HG02970 (cell line): ENCODE results near the gene RBM10.

Experiments
- ATAC-seq: cut with Tn5 transposase; IDR thresholded peaks from one replicate; pipeline ENCODE4 v1.9.1; 2021; ENCODE audit warnings: mild to moderate bottlenecking, moderate library complexity, moderate number of reproducible peaks; ENCODE audit not compliant: unreplicated experiment, low FRiP score

Gene RBM10

DNA sequence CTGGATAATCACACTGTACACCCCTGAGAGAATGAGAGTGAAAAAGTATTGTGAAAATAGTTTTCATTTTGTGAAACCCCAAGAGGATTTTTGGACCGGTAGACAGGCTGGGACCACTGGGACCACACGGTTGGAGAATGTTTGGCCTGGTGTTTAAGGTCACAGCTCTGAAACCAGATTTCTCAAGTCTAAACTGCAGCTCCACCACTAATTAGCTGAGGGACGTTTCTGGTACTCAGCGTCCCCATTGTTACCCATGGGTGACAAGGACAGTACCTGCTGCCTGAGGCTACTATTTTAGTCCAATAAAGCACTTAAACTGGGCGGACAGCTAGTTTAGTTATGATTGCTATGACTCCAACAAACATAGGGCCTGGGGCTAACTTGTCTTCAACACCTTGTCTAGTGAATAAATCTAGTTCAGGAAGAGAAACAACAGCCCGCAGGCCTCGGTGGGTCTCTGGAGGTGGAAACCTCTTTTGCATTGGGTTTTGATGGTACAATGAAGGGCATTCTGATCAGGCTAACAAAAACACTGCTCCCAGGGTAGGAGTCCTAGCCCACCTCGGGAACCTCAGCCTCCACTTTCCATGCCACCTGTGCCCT lies 87.3 kb downstream of the RBM10 start:
- ATAC-seq, result no peak

DNA sequence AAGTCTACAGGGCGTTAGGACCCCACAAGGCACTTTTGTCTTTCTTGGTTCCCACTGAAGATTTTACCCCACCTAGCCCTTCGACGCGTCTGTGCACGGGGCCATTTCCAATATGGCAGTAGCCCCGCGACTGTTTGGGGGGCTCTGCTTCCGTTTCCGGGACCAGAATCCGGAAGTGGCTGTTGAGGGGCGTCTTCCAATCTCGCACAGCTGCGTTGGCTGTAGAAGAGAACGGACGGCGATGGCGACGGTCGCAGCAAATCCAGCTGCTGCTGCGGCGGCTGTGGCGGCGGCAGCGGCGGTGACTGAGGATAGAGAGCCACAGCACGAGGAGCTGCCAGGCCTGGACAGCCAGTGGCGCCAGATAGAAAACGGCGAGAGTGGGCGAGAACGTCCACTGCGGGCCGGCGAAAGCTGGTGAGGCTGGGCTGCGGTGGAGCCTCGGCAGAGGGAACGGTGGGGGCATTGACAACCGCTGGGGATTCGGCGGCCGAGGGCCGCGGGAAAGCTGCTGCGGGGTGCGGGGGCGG lies 87.8 kb downstream of the RBM10 start, which contains the start of gene USP11:
Gene USP11 (plus strand): TSS at position 207 of the 530 bp plus-strand sequence. CDS start 35 bp downstream, at position 242.
- ATAC-seq, result peak; percentile 14

DNA sequence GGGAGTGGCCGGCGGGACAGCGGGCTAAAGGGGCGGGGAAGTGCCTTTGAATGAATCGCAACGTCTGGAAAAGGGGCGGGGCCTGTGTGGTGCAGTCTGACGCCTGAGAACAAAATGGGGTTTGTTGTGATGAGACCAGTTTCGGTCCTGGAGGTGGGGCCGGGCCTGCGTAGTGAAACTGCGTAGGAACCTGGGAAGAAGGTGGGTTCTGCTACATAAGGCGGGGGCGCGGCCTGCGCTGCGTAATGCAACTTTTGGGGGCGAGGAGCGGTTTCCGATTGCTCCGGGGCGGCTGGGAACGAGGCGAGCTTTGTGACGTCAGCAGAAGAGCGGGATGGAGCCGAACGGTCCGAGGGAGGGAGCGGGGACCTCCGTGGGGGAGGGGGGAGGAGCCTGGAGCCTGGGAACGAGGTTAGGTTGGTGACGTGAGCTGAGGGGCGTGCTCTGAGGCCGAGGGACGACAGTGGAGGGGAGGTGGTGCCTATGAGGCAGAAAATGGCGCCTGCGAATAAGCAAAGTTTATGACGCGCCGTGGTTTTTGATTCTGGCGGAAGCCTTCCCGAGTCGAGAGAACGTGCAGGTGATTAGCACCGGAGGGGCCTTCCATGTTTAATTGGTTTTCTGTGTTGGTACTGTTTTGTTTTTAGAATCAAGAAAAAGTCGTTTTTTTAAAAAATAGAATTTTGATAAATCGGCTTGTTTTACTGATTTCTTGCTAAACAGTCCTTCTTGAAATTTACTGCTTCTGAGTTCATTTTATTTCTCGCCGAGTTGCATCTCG lies 88.5 kb downstream of the RBM10 start:
- ATAC-seq, result peak; percentile 77

DNA sequence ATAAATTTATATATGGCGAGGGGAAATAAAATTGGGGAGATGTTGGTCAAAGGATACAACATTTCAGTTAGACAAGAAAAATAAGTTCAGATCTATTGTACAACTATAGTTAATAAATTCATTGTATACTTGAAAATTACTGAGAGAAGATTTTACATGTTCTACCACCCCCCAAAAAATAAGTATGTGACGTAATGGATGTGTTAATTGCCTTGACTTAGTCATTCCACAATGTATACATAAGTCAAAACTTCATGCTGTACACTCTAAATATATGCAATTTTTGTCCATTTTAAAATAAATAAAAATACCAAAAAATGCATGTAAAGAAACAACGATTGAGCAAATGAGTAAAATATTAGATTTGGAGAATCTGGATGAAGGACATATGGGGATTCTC lies 89.6 kb downstream of the RBM10 start:
- ATAC-seq, result no peak

DNA sequence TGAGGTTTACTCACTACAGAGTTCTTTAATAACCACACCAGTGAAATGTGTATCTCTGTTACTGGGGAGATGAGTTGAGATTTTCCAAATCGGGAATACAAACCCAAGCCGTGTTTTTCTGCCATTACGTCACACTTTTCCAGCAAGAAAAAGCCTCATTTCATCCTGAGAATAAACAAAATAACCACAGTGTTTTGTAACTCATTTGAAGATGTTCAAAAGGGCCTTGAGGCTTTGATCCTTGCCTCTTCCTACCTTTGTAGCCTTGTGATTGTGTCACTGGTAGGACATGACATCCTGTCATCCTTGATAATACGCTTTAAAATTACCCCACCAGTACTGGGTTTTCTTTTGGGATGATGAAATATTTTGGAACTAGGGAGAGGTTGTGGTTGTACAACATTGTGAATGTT lies 90.7 kb downstream of the RBM10 start:
- no peak for ATAC-seq
